GM10847 (cell line): ENCODE results near the gene CADPS2.

Source experiments
- POLR2A ChIP-seq: IDR thresholded peaks from 2 replicates; pipeline ENCODE4 v1.6.1; 2011; ENCODE audit not compliant: insufficient read length; ENCODE audit errors: extremely low read depth

The CADPS2 gene

GRCh38 chr7:122886357-122887081 lies at the start of gene CADPS2:
Gene CADPS2 (minus strand): TSS chr7:122886460. CDS start chr7:122886337, 123 bp downstream.
- no peak for TF ChIP-seq POLR2A

GRCh38 chr7:122935620-122936019 lies 49.4 kb upstream of the CADPS2 start:
- TF ChIP-seq POLR2A, result no peak

- TF ChIP-seq POLR2A, result no peak
Observed at GRCh38 chr7:122919643-122920181, 33.5 kb upstream of the CADPS2 start.

- TF ChIP-seq POLR2A, result no peak
Observed at GRCh38 chr7:122914812-122915211, 28.6 kb upstream of the CADPS2 start.

- no peak for TF ChIP-seq POLR2A
Observed at GRCh38 chr7:122913608-122914007, 27.3 kb upstream of the CADPS2 start.

GRCh38 chr7:122902751-122903495 lies 16.7 kb upstream of the CADPS2 start:
- no peak for TF ChIP-seq POLR2A

GRCh38 chr7:122901250-122901649 lies 15.0 kb upstream of the CADPS2 start:
- no peak for TF ChIP-seq POLR2A

GRCh38 chr7:122896509-122896908 lies 10.2 kb upstream of the CADPS2 start:
- no peak for TF ChIP-seq POLR2A

- TF ChIP-seq POLR2A, result no peak
Observed at GRCh38 chr7:122893486-122893885, 7.2 kb upstream of the CADPS2 start.

GRCh38 chr7:122889116-122889515 lies 2.9 kb upstream of the CADPS2 start:
- TF ChIP-seq POLR2A, result no peak

GRCh38 chr7:122887848-122888247 lies 1.6 kb upstream of the CADPS2 start:
- no peak for TF ChIP-seq POLR2A

- no peak for TF ChIP-seq POLR2A
Observed at GRCh38 chr7:122887198-122887597, 938 bp upstream of the CADPS2 start.

- TF ChIP-seq POLR2A, result no peak
Observed at GRCh38 chr7:122885583-122886356, 490 bp downstream of the CADPS2 start.

- TF ChIP-seq POLR2A, result no peak
Observed at GRCh38 chr7:122884186-122884585, 2.1 kb downstream of the CADPS2 start.

- no peak for TF ChIP-seq POLR2A
Observed at GRCh38 chr7:122883049-122883680, 3.1 kb downstream of the CADPS2 start.

- no peak for TF ChIP-seq POLR2A
Observed at GRCh38 chr7:122881324-122881723, 4.9 kb downstream of the CADPS2 start.

GRCh38 chr7:122869260-122869659 lies 17.0 kb downstream of the CADPS2 start:
- no peak for TF ChIP-seq POLR2A
